K562 (cell line): ENCODE measurements around the gene HOXB1. TPM values are rescaled to one million over a fixed set of nuclear protein-coding genes. Genes with fewer than 3 reads are reported as not detected.

Source experiments
- BDP1 ChIP-seq: IDR thresholded peaks from 3 replicates; pipeline ENCODE4 v1.6.1; 2011; ENCODE audit not compliant: insufficient read length, insufficient read depth
- CBFB ChIP-seq: sonication (generic); formaldehyde crosslinking; IDR thresholded peaks from 2 replicates; pipeline ENCODE4 v1.4.0; 2020; ENCODE audit warnings: mild to moderate bottlenecking, missing genetic modification reagents
- CBX8 ChIP-seq: fragments of 200-600 bp; sonication (generic); IDR thresholded peaks from 2 replicates; pipeline ENCODE4 v1.6.1; 2012; ENCODE audit warnings: borderline replicate concordance, mixed run types, low read depth, mild to moderate bottlenecking, moderate library complexity, mixed read lengths, low read length, control low read depth, inconsistent platforms; ENCODE audit not compliant: poor library complexity, severe bottlenecking; ENCODE audit errors: extremely low read depth
- CLOCK ChIP-seq: fragments of 250-450 bp; sonication (Bioruptor Pico); IDR thresholded peaks from 2 replicates; pipeline ENCODE4 v1.4.0; 2020; ENCODE audit warnings: mild to moderate bottlenecking, moderate library complexity, borderline replicate concordance
- CREB1 ChIP-seq, 2 experiments: sonication (generic) in 1 of 2; formaldehyde crosslinking in 1 of 2; IDR thresholded peaks; 2 replicates each; pipeline versions ENCODE4 v1.6.1 to v1.8.0; 2012 to 2022; ENCODE audit warnings: inconsistent platforms in 1 of 2, mild to moderate bottlenecking in 1 of 2, missing genetic modification reagents in 1 of 2, moderate library complexity in 1 of 2
- CREM ChIP-seq: IDR thresholded peaks from 2 replicates; pipeline ENCODE4 v1.6.1; 2014; ENCODE audit warnings: antibody characterized with exemption, low read depth
- ELF2 ChIP-seq: fragments of 250-450 bp; sonication (Bioruptor Pico); IDR thresholded peaks from 2 replicates; pipeline ENCODE4 v1.5.0; 2021; ENCODE audit warnings: mild to moderate bottlenecking
- ESRRA ChIP-seq: fragments of 450-650 bp; IDR thresholded peaks from 2 replicates; pipeline ENCODE4 v1.6.1; 2014; ENCODE audit warnings: low read depth, mild to moderate bottlenecking, moderate library complexity, borderline replicate concordance
- ETV1 ChIP-seq: fragments of 450-650 bp; conservative IDR thresholded peaks from 2 replicates; pipeline ENCODE4 v1.6.1; 2016; ENCODE audit warnings: missing genetic modification characterization, control low read depth, low read depth, missing compliant biosample characterization
- PHF20 ChIP-seq: fragments of 450-650 bp; IDR thresholded peaks from 2 replicates; pipeline ENCODE4 v1.6.1; 2018; ENCODE audit not compliant: partially characterized antibody
- PKNOX1 ChIP-seq: fragments of 450-650 bp; IDR thresholded peaks from 2 replicates; pipeline ENCODE4 v1.6.1; 2016
- SMAD1 ChIP-seq: fragments of 150-350 bp; IDR thresholded peaks from 2 replicates; pipeline ENCODE4 v1.6.1; 2014; ENCODE audit warnings: low read length, low read depth; ENCODE audit not compliant: partially characterized antibody
- SRF ChIP-seq, 2 experiments: fragments of 250-450, 450-650 bp in 1 of 2; sonication (Bioruptor Pico) in 1 of 2; sonication (generic) in 1 of 2; formaldehyde crosslinking; IDR thresholded peaks; 2 replicates each; pipeline versions ENCODE4 v1.5.0 to v1.5.1; 2020 to 2022; ENCODE audit warnings: mild to moderate bottlenecking in 1 of 2, missing genetic modification reagents in 1 of 2
- TRIM24 ChIP-seq, 2 experiments: fragments of 450-650 bp; IDR thresholded peaks; 2 replicates each; pipeline ENCODE4 v1.6.1; 2016
- U2AF2 ChIP-seq: fragments of 200-400 bp; formaldehyde crosslinking; optimal IDR thresholded peaks from 2 replicates; pipeline ENCODE3; 2017; ENCODE audit warnings: low read depth, mild to moderate bottlenecking, low read length
- ZFX ChIP-seq: sonication (generic); formaldehyde crosslinking; IDR thresholded peaks from 2 replicates; pipeline ENCODE4 v1.8.0; 2022; ENCODE audit warnings: mild to moderate bottlenecking, missing genetic modification reagents, moderate library complexity
- ZKSCAN3 ChIP-seq: fragments of 250-450 bp; sonication (Bioruptor Pico); IDR thresholded peaks from 2 replicates; pipeline ENCODE4 v1.4.0; 2020
- ZNF140 ChIP-seq: fragments of 250-450 bp; sonication (Bioruptor Pico); IDR thresholded peaks from 2 replicates; pipeline ENCODE4 v1.8.0; 2021; ENCODE audit warnings: moderate library complexity, mild to moderate bottlenecking, inconsistent platforms
- ZNF395 ChIP-seq: fragments of 200-800 bp; sonication (Bioruptor generic); IDR thresholded peaks from 2 replicates; pipeline ENCODE4 v1.6.1; 2017; ENCODE audit warnings: missing genetic modification characterization, missing compliant biosample characterization
- ZNF408 ChIP-seq: fragments of 250-450 bp; sonication (Bioruptor Pico); IDR thresholded peaks from 2 replicates; pipeline ENCODE4 v1.4.0; 2020; ENCODE audit warnings: low read depth, mild to moderate bottlenecking, moderate library complexity
- ZNF717 ChIP-seq: fragments of 250-450 bp; sonication (Bioruptor Pico); IDR thresholded peaks from 2 replicates; pipeline ENCODE4 v1.5.0; 2021
- ZNF79 ChIP-seq: fragments of 250-450 bp; sonication (Bioruptor Pico); IDR thresholded peaks from 2 replicates; pipeline ENCODE4 v1.4.0; 2020; ENCODE audit warnings: low read depth, mild to moderate bottlenecking, moderate library complexity
- polyA plus RNA-seq, 8 experiments: library from polyadenylated mRNA; depleted of rRNA in 4 of 8; stranded (reverse) in 5 of 8; unstranded in 3 of 8; fragments of >200 nt; fragmentation: Nextera tagmentation in 2 of 8; fragmentation: Illumina TruSeq in 1 of 8; extraction: Ambion mirVana in 2 of 8; extraction: Trizol in 1 of 8; gene quantifications; 2 replicates each; pipeline versions ENCODE4 v1.2.1 to v1.2.3, GENCODE V29; 2011 to 2014; ENCODE audit warnings: inconsistent platforms in 1 of 8, missing spikeins in 1 of 8
- total RNA-seq, 7 experiments: library from RNA; depleted of rRNA in 6 of 7; stranded (reverse); fragments of >200 nt in 6 of 7; fragmentation: Illumina TruSeq in 2 of 7; extraction: Trizol in 2 of 7; gene quantifications; 2 replicates each; pipeline versions ENCODE4 v1.2.1 to v1.2.3, GENCODE V29; 2011 to 2021; ENCODE audit warnings: low replicate concordance in 1 of 7
- TF ChIP-seq, protein P1 (sequence below): fragments of 250-450 bp; sonication (Bioruptor Pico); IDR thresholded peaks from 2 replicates; pipeline ENCODE4 v1.9.0; 2021; ENCODE audit warnings: mild to moderate bottlenecking

HOXB1 gene
- total and polyA plus RNA-seq, 9 of the 15 experiments (the other 6 are each of a cell fraction or from before 2014, with no cell fraction given): 0.04 TPM; not detected in 8

DNA sequence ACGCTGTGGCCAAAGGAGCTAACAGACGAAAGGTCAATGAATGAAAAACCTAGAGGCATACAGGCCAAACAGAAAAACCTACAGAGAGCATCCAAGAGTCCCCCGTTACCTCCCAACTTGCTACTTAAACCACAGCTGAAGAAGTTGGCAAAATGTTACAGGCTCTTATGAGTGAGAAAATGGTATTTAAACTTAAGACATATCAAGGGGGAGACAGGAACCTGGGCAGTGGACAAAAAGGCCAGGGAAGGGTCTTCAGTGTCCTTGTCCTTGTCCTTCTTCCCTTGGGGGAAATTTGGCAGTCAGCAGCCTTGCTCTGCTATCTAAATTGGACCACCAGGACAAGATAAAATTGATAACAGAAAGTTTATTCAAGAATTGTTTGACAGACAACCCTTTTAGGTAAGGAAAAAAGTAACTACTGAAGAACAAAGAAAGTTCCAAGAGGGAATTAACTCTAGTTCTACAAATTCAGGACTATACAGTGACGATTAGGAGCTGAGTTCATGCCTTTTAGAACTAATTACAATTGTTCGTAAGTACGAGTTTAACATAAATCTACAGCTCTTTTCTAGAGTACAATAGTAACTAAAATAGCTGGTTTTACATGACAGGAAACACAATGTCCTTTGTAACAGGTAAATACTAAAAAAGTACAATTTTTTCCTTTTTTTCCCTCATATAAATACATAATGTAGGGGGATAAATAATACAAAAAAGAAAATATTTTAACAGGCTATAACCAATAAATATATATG, 17.9 kb upstream of the HOXB1 start (continued):
- TF ChIP-seq CLOCK (CRISPR knock-in tag): no peak
- TF ChIP-seq CBFB: no peak
- TF ChIP-seq CREM: no peak
- no peak for TF ChIP-seq BDP1
- TF ChIP-seq ELF2 (CRISPR knock-in tag): 0 out of 2 replicates have a peak, but pooled peaks have one; percentile 46
- TF ChIP-seq ETV1 (tag): peak; percentile 3; the same call in 1 of the 2 replicates
- TF ChIP-seq CREB1 (IDR thresholded peaks at IDR 0.05): no peak
- no peak for TF ChIP-seq CREB1 (CRISPR knock-in tag; IDR thresholded peaks at IDR 0.05)
- no peak for TF ChIP-seq PHF20
- TF ChIP-seq ZNF717 (CRISPR knock-in tag): no peak
- no peak for TF ChIP-seq ZNF140 (CRISPR knock-in tag)
- TF ChIP-seq ZNF79 (CRISPR knock-in tag): peak; percentile 20; the same call in 1 of the 2 replicates
- TF ChIP-seq TRIM24 (IDR thresholded peaks at IDR 0.05): 0 out of 4 replicates have a peak, but pooled peaks of 1 of the 2 experiments have one; percentile 5
- TF ChIP-seq, protein P1, sequence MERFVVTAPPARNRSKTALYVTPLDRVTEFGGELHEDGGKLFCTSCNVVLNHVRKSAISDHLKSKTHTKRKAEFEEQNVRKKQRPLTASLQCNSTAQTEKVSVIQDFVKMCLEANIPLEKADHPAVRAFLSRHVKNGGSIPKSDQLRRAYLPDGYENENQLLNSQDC (CRISPR knock-in tag): no peak
- no peak for TF ChIP-seq ZKSCAN3 (CRISPR knock-in tag)
- TF ChIP-seq SMAD1: no peak
- no peak; the same call in 1 of the 2 replicates for TF ChIP-seq ZFX (CRISPR knock-in tag)
- TF ChIP-seq SRF (CRISPR knock-in tag; IDR thresholded peaks at IDR 0.05): no peak
- TF ChIP-seq CBX8: no peak
- TF ChIP-seq ZNF408: no peak
- 0 out of 2 replicates have a peak, but pooled peaks have one; percentile 13 for TF ChIP-seq PKNOX1
- TF ChIP-seq ESRRA: peak; percentile 56; the same call in 1 of the 2 replicates
- TF ChIP-seq ZNF395 (CRISPR knock-in tag): 0 out of 2 replicates have a peak, but pooled peaks have one; percentile 12
- TF ChIP-seq U2AF2: no peak
